Tibial nerve (tissue), 4 donors: ENCODE results near the gene MTNR1A.

Experiments used
- CTCF ChIP-seq, 5 experiments: fragments of 200-600 bp in 3 of 5; fragments of 450-650 bp in 2 of 5; sonication (generic) in 3 of 5; IDR thresholded peaks; one replicate each; pipeline ENCODE4 v1.5.1; 2016 to 2019; ENCODE audit warnings: antibody characterized with exemption in 5 of 5, mild to moderate bottlenecking in 3 of 5, moderate library complexity in 2 of 5
- EP300 ChIP-seq, 2 donors: sonication (generic); formaldehyde crosslinking; IDR thresholded peaks; one replicate each; pipeline ENCODE4 v1.6.1; 2017; ENCODE audit warnings: antibody characterized with exemption in 2 of 2, mild to moderate bottlenecking in 1 of 2
- POLR2A ChIP-seq, 2 donors: fragments of 450-650 bp; IDR thresholded peaks; one replicate each; pipeline ENCODE4 v1.6.1; 2017; ENCODE audit warnings: antibody characterized with exemption in 2 of 2, mild to moderate bottlenecking in 2 of 2, moderate library complexity in 2 of 2

GRCh38 chr4:186602978-186603377 lies 47.6 kb upstream of the MTNR1A start:
- TF ChIP-seq CTCF (IDR thresholded peaks at IDR 0.05): no peak
- TF ChIP-seq POLR2A (IDR thresholded peaks at IDR 0.05): no peak
- TF ChIP-seq EP300 (IDR thresholded peaks at IDR 0.05): no peak
